Left lung (tissue), 10 donors: ENCODE results near the gene OR1I1. TPM values are rescaled to one million over a fixed set of nuclear protein-coding genes. Genes with fewer than 3 reads are reported as not detected.

Experiments
- ATAC-seq: fragments of 200-7000 bp; cut with Tn5 transposase; one replicate; pipeline ENCODE4 v1.9.1; 2020; ENCODE audit warnings: moderate library complexity
- DNase-seq, 4 donors: peaks; one replicate each; pipeline ENCODE4 v3.0.0-alpha.2; 2013 to 2020
- H3K27ac ChIP-seq, 2 donors: fragments of 200-600 bp; sonication (generic) in 1 of 2; one replicate each; pipeline versions ENCODE4 v1.5.0 to v1.8.0; 2020 to 2021
- H3K27me3 ChIP-seq, 2 donors: fragments of 200-600 bp; sonication (generic) in 1 of 2; one replicate each; pipeline versions ENCODE4 v1.5.0 to v1.8.0; 2020 to 2021
- H3K36me3 ChIP-seq, 2 donors: fragments of 200-600 bp; sonication (generic) in 1 of 2; one replicate each; pipeline versions ENCODE4 v1.5.0 to v1.8.0; 2020 to 2021
- H3K4me1 ChIP-seq, 2 donors: fragments of 200-600 bp; one replicate each; pipeline ENCODE4 v1.8.0; 2021
- H3K4me3 ChIP-seq, 2 donors: fragments of 200-600 bp; sonication (generic) in 1 of 2; one replicate each; pipeline versions ENCODE4 v1.5.0 to v1.8.0; 2020 to 2021; ENCODE audit warnings: mild to moderate bottlenecking in 1 of 2
- H3K9me3 ChIP-seq, 2 donors: fragments of 200-600 bp; sonication (generic) in 1 of 2; one replicate each; pipeline versions ENCODE4 v1.5.0 to v1.8.0; 2020 to 2021
- CTCF ChIP-seq, 2 donors: fragments of 200-600 bp; sonication (generic) in 1 of 2; IDR thresholded peaks; one replicate each; pipeline versions ENCODE4 v1.5.0 to v1.8.0; 2021; ENCODE audit warnings: antibody characterized with exemption in 2 of 2
- intact Hi-C, 2 donors: fragments of 100-400 bp; cut with DNase I; formaldehyde crosslinking; loops; one replicate each; pipeline versions ENCODE4 v1.11.2 to v1.14.2; 2022
- polyA plus RNA-seq, 6 donors: library from polyadenylated mRNA; unstranded; fragments of 120-200 nt; gene quantifications; one replicate each; pipeline ENCODE4 v1.2.1, GENCODE V29; 2013; ENCODE audit not compliant: insufficient read length in 6 of 6
- total RNA-seq, 2 donors: library from RNA; stranded (reverse); fragmentation: NEBNext Ultra II Directional; extraction: Animal tissue kit (Norgen Biotek cat#: 25700); gene quantifications; one replicate each; pipeline ENCODE4 v1.2.1, GENCODE V29; 2021
- donor health status: DM: no; HTN: yes; CAD: no.
- donor health status: DM: no; HTN: no; CAD: no.

The OR1I1 gene
- total and polyA plus RNA-seq, 8 donors: 0.07 to 0.14 (median 0.09) TPM; not detected in 2

DNA sequence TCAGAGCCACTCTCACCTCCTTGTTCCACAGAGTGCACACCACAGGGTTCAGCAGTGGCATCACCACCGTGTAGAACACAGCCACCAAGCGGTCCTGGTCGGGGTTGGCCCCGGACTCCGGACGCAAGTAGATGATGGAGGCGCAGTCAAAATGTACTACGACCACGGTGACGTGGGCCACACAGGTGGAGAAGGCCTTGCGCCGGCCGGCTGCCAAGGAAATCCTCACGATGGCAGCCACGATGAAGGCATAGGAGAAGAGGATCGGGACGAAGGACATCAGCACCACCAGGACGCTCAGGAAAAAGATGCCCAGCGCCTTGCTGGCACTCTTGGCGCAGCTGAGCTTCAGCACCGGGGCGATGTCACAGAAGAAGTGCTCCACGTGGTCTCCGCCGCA is 59.1 kb downstream of the OR1I1 start:
- H3K4me3 ChIP-seq: no peak overlapping the region
- TF ChIP-seq CTCF (IDR thresholded peaks at IDR 0.05): no peak
- H3K4me1 ChIP-seq: no peaks in the 10 kb centered on the region
- no peak overlapping the region for H3K27ac ChIP-seq
- ATAC-seq: no peak
- H3K27me3 ChIP-seq: no peaks in the 10 kb centered on the region
- DNase-seq: no peak
- H3K36me3 ChIP-seq: no peaks in the 10 kb centered on the region
- intact Hi-C loops: no loop called here
- H3K9me3 ChIP-seq: peaks cover 0 to 12% of the 10 kb centered on the region in 2 donors

GRCh38 chr19:15142313-15142712 is 60.3 kb downstream of the OR1I1 start:
- ATAC-seq: no peak
- Histone ChIP-seq H3K36me3 (no peaks in the 10 kb centered on the region), H3K27me3 (no peaks in the 10 kb centered on the region), H3K9me3 (peaks cover 0 to 12% of the 10 kb centered on the region in 2 donors), H3K27ac (no peak overlapping the region), H3K4me3 (no peak overlapping the region), H3K4me1 (no peaks in the 10 kb centered on the region)
- no peak for TF ChIP-seq CTCF (IDR thresholded peaks at IDR 0.05)
- intact Hi-C loops: no loop called here
- DNase-seq: no peak

Other genes starting within 250 kb of the OR1I1 start
- not detected for gene OR7A5, start 247.0 kb upstream of the OR1I1 start, total RNA-seq
- not detected for gene OR7A5, start 247.0 kb upstream of the OR1I1 start, polyA plus RNA-seq
- gene OR7C1, start 247.0 kb upstream of the OR1I1 start, total RNA-seq: under 1 TPM in 1 of 2 donors, not detected in 1; 0.15 TPM
- under 1 TPM; 0.08 to 0.18 (median 0.12) TPM for gene OR7C1, start 247.0 kb upstream of the OR1I1 start, polyA plus RNA-seq
- gene OR7A10, start 233.3 kb upstream of the OR1I1 start, total RNA-seq: not detected
- not detected for gene OR7A10, start 233.3 kb upstream of the OR1I1 start, polyA plus RNA-seq
- not detected for gene OR7A17, start 196.1 kb upstream of the OR1I1 start, total RNA-seq
- under 1 TPM in 4 of 6 donors, not detected in 2; 0.06 to 0.10 (median 0.07) TPM for gene OR7A17, start 196.1 kb upstream of the OR1I1 start, polyA plus RNA-seq
- not detected for gene OR7C2, start 140.7 kb upstream of the OR1I1 start, total RNA-seq
- not detected for gene OR7C2, start 140.7 kb upstream of the OR1I1 start, polyA plus RNA-seq
- not detected for gene SLC1A6, start 102.3 kb upstream of the OR1I1 start, total RNA-seq
- under 1 TPM; 0.09 to 0.31 (median 0.17) TPM for gene SLC1A6, start 102.3 kb upstream of the OR1I1 start, polyA plus RNA-seq
- not detected for gene CASP14, start 32.7 kb upstream of the OR1I1 start, total RNA-seq
- under 1 TPM in 2 of 6 donors, not detected in 4; 0.10 to 0.11 TPM for gene CASP14, start 32.7 kb upstream of the OR1I1 start, polyA plus RNA-seq
- gene SYDE1, start 25.2 kb downstream of the OR1I1 start, total RNA-seq: 10 to 100 TPM; 17.5 to 22.9 TPM
- gene SYDE1, start 25.2 kb downstream of the OR1I1 start, polyA plus RNA-seq: 10 to 100 TPM; 16.6 to 33.8 (median 24.5) TPM
- 10 to 100 TPM; 73.2 to 94.1 TPM for gene NOTCH3, start 118.8 kb downstream of the OR1I1 start, total RNA-seq
- 100 to 1,000 TPM in 5 of 6 donors, 10 to 100 TPM in 1; 93.5 to 130 (median 117) TPM for gene NOTCH3, start 118.8 kb downstream of the OR1I1 start, polyA plus RNA-seq
- gene EPHX3, start 150.2 kb downstream of the OR1I1 start, total RNA-seq: 1 to 10 TPM; 1.6 to 7.6 TPM
- gene EPHX3, start 150.2 kb downstream of the OR1I1 start, polyA plus RNA-seq: 1 to 10 TPM; 2.3 to 3.4 (median 2.9) TPM